ENCODE results near the gene F5.

F5 gene

DNA sequence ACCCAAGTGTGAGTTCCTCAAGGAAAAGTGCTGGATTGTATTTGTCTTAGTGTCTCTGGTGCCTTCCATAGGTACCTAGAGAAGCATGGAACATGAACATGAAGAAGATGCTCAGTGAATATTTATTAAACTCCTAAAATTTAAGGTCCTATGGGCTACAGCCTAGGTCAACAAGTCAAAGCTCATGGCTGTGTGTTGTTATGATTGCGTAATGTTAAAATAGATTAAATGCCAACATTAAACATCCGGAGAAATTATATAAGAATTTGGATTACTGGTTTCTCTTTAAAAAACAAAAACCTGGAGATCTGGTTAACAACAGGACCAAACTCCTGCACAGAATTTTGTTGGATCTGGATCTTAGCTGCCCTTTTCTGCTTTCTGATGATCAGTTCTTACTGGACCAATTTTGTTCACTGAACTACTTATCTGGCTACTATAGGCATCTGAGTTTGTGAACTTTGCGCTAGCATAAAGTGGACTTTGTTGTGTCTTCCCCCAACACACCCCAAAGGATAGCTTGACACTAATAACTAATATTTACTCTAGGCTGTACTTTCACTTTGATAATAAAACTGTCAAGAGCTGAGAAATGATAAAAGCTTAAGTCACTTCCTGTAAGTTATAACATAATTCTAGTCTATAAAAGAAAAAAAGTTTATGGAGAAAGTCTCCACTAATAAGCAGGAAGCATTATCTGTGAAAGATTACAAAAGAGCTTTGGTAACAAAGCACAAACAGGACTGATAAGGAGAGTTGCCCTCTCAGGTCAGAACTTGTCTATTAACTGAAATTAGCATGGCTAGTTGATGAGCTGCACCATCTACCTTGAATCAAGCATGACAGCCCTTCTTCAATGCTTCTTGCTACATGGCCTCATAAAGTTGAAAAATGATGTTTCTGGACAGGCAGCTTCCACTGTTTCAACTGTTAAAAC, 20.7 kb downstream of the F5 start:
- no peak for DNase-seq (ENCODE audit: insufficient read length, low spot score)
- TF ChIP-seq, protein P1, sequence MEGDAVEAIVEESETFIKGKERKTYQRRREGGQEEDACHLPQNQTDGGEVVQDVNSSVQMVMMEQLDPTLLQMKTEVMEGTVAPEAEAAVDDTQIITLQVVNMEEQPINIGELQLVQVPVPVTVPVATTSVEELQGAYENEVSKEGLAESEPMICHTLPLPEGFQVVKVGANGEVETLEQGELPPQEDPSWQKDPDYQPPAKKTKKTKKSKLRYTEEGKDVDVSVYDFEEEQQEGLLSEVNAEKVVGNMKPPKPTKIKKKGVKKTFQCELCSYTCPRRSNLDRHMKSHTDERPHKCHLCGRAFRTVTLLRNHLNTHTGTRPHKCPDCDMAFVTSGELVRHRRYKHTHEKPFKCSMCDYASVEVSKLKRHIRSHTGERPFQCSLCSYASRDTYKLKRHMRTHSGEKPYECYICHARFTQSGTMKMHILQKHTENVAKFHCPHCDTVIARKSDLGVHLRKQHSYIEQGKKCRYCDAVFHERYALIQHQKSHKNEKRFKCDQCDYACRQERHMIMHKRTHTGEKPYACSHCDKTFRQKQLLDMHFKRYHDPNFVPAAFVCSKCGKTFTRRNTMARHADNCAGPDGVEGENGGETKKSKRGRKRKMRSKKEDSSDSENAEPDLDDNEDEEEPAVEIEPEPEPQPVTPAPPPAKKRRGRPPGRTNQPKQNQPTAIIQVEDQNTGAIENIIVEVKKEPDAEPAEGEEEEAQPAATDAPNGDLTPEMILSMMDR (IDR thresholded peaks at IDR 0.05; ENCODE audit: insufficient read depth, missing control alignments), result no peak
- FAIRE-seq, result no peak

DNA sequence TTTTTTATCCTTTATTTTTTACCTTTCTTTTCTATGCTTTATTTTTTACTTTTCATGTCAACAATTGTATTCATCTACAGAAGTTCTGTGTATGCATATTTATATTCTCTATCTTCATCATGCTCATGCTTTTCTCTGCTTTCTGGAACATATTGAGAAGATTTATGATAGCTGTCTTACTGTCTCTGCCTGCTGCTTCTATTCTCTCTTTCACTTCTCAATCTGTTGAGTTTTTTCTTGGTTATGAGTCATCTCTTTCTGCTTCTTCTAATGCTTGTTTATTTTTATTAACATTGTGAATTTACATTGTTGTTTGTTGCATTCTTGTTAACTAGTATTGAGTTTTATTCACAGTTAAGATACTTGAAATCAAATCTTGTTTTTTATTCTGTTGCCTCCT, 22.6 kb downstream of the F5 start:
- TF ChIP-seq, protein P1 (IDR thresholded peaks at IDR 0.05; ENCODE audit: insufficient read depth, missing control alignments), result no peak
- FAIRE-seq (no peak), DNase-seq (ENCODE audit: insufficient read length, low spot score) (no peak)

DNA sequence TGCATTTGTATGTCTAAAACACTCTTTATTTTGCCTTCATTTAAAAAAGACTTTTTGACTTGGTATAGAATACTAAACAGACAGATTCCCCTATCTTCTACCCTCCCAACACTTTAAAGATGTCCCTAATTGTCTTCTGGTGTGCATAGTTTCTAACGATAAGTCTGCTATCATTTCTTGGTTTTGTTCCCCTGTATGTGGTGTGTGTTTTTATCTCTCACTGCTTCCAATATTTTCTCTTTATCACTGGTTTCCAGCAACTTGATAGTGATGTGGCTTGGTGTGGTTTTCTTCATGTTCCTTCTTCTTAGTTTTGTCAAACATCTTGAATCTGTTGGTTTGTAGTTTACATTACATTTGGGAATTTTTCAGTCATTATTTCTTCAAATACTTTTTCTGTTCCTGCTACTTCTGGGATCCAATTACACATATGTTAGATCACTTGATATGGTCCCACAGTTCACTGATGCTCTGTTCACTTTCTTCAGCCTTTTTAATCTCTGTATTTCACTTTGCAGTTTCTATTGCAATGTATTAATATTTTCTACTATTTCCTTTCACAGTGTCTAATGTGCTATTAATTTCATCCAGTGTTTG, 23.2 kb downstream of the F5 start:
- TF ChIP-seq, protein P1 (IDR thresholded peaks at IDR 0.05; ENCODE audit: insufficient read depth, missing control alignments), result no peak
- FAIRE-seq (peak; percentile 55), DNase-seq (ENCODE audit: insufficient read length, low spot score) (no peak)

DNA sequence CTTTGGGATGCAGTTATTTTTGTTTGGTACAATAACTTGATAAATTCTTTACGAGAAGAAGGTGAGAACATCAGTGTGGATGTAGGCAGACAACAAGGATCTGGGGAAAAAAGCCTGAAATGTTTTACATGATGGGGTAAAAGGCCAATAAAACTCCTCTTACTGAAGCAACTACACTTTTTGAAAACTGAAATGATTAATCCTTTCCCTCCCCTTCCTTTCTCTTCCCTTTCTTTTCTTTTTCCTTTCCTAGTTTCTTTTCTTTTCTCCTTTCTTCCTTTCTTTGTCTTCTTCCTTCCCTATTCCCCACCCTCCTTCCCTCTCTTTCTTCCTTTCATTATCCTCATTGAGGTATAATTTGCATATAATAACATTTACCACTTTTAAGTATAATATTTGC, 24.6 kb downstream of the F5 start:
- FAIRE-seq, result peak; percentile 41
- TF ChIP-seq, protein P1 (IDR thresholded peaks at IDR 0.05; ENCODE audit: insufficient read depth, missing control alignments), result no peak
- DNase-seq (ENCODE audit: insufficient read length, low spot score), result no peak

DNA sequence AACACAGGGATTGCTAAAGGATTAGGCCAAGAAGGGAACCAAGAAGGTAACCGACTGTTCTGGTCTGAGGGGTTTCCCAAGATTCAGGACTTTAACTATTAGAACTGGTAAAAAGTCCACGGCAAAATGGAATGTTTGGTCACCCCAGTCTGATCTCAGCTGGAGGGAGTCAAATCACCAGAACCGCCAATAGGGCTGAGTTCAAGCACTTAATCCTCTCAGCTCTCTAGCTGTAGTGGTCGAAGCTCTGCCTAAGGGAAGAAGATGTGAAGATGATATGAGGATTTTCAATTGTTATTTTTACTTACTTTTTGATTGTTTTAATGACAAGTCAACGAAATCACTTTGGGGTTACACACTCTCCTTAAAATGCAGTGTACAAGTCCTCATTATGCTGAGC, 29.1 kb downstream of the F5 start:
- TF ChIP-seq, protein P1 (IDR thresholded peaks at IDR 0.05; ENCODE audit: insufficient read depth, missing control alignments), result no peak
- DNase-seq (ENCODE audit: insufficient read length, low spot score) (no peak), FAIRE-seq (no peak)

DNA sequence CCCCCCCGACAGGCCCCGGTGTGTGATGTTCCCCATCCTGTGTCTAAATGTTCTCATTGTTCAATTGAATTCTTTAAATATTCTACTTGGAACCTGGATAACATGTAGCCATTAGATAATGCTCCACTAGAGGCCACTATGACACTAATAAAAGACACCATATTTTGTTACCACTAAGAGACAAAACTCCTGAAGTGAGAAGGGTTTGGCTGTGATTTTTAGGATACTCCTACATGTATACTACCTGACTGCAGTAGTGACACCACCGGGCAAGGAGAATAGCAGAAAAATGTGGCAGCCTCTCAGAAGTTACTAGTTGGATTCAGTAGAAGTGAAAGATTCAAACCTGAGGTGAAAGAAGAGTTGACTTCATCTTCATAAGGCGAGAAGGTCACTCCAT, 36.0 kb downstream of the F5 start:
- TF ChIP-seq, protein P1 (IDR thresholded peaks at IDR 0.05; ENCODE audit: insufficient read depth, missing control alignments), result peak; percentile 85
- FAIRE-seq (peak; percentile 44), DNase-seq (ENCODE audit: insufficient read length, low spot score) (no peak)

DNA sequence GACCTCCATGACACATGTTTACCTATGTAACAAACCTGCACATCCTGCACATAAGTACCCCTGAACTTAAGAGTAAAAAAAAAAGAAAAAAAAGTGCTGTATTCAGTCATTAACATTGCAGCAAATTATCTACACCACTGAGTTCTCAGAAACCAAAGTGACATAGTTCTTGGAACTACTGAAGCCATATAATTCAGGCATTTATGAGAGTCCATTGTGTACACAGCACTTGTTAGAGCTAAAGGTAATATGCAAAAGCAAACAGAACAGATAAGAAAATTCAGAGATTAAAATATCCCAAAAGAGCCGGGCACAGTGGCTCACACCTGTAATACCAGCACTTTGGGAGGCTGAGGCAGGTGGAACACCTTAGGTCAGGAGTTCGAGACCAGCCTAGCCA, 38.0 kb downstream of the F5 start:
- no peak for DNase-seq (ENCODE audit: insufficient read length, low spot score)
- TF ChIP-seq, protein P1 (IDR thresholded peaks at IDR 0.05; ENCODE audit: insufficient read depth, missing control alignments), result no peak
- FAIRE-seq, result no peak

Measured in D721Med (cell line).